ENCODE data around the gene SKAP2.

The SKAP2 gene

DNA sequence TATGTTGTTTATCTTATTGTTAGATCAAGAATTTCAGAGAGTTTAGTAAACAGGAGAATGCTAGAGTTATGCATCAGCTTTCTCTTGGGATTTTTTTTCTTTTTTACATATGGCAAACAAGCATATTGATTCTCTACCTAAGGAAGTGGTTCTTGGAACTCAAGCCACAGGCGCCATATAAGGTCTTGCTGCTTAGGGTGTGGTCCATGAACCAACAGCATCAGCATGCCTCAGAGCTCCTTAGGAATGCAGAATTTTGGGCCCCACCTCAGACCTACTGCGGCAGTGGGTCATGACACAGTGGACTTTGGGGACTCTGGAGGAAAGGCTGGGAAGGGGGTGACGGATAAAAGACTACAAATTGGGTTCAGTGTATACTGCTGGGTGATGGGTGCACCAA lies 230.8 kb downstream of the SKAP2 start:
- no peak for DNase-seq (ENCODE audit: low spot score)

DNA sequence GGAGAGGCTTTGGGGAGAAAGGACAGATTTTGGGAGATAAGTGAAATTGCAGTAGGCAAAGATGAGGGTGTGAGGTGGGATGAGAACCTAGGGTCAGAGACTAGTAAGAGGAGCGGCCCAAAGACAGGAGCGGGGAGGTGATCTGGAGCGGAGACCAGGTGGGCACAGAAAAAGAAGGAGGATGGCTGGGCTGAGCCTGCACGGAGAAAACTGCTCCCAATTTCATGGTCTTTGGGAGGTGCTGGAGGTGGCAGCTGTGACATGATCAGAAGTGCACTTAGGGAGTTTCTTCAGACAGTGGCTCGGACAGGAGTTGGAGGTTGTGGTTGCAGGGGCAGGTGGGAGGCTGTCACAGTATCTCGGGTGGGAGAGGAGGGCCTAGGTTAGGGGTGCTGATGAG lies 232.8 kb downstream of the SKAP2 start:
- DNase-seq (ENCODE audit: low spot score), result no peak

DNA sequence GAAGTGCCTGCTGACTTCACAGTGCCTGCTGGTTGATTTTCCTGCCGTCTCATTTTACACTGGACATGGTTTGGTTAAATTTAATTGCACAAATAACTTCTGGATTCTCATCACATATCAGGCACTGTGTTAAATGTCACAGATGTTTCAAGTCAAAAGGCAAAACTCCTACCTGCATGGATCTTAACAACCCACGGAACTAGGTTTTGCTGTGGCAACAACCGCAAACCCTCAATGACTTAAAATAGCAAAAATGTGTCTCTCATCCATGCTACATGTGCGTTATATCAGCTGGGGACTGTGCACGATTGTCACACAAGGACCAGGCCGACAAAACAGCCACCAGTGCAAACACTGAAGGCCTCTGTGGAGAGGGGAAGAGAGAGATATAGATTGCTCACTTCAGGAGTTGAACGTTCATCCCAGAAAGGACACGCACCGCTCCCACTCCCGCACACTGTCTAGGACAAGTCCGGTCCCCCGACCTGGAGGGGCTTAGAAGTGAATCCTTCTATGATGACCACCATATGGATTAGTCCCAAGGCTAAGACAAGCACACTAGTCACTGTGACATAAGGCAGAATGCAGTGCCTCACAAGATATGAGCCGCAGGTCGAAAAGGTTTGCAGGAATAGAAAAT lies 233.3 kb downstream of the SKAP2 start:
- DNase-seq (ENCODE audit: low spot score), result no peak

DNA sequence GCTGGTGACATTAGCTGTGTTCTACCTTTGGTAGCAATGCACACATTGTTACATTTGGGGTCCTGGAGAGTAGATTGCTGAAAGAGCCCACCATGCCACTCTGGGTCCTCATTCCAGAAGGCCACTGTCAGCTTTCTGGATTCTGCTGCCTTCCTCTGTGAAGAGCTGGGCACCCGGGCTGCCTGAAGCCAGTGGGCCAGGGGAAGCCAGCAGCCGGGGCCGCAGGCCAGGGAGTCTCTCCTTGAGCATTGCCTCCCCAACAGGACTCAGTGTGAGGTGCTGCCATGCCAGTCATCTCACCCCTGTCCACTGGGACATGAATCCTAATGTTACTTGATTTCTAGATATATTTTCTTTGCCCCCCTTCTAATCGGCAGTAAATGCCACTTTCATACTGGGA lies 234.0 kb downstream of the SKAP2 start:
- DNase-seq (ENCODE audit: low spot score), result no peak

DNA sequence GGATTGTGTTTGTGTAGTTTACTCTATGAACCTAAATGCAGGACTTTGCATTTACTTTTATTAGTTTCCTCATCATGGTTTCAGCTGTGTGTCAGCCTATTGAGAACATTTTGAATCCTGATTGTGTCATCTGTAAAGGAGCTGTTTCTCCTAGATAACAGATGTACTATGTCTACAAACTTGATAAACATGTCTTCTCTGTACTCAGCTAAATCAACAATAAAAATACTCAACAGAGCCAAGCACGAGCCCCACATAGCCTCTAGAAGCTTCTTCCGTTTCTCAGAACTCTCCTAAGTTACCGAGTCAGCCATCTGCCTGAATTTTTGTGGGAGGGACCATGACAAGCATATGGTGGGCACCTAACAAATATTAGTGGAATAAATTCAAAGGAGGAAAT lies 234.7 kb downstream of the SKAP2 start:
- DNase-seq (ENCODE audit: low spot score), result no peak

DNA sequence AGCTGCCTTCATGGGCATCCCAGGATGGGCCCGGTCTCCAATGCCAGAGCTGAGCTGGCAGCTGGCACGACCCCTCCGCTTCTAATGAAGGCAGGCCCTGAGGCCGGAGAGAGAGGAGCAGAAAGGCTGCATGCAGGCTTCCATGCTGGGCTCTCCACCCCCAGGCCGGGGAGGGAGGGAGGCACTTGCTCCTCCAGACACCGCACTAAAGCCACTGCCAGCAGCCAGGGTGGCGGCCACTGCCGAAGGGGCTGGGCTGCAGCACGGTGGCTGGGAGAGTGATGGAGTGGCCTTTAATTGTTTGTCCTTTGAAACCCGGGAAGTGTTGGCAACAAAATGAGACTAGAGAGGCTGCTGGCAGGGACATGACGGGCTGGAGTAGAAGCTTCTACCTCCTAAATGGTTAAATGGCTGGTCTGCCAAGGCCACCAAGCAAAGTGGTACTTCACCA lies 236.5 kb downstream of the SKAP2 start:
- no peak for DNase-seq (ENCODE audit: low spot score)

DNA sequence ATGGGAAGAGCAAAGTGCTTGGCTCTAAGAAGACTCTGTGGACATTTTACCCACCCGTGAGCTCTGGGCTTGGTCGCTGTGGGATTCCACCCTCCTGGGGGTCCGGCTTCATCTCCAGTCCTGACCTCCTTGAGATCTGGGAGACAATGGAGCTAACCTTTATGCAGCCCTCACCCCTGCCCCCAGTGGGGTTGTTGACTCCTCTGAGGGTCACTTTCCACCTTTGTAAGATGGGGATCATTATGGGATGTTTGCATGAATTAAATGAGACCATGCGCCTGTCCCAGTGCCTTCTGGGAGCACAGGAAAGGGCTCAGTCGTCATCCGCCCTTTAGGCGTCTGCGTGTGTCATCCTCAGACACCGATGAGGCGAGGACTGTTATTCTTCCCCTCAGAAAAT lies 237.2 kb downstream of the SKAP2 start:
- DNase-seq (ENCODE audit: low spot score), result no peak

DNA sequence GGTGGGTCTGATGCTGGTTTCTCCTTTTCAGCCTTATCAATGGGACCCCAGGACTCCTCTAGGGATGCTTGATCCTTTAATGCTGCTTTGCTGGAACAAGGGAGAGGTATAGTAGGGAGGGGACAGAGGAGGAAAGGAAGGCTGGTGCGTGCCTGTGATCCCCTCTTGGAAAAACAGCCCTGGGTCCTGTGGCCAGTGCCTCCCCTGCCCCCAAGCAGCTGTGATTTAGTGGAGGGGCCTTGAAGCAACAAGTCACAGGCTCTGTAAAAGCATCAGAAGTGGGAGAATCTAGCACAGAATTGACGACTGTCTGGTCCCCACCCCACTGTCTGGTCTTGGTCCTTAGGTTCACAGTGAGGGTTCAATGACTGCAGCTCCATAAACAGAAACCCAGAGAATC lies 237.7 kb downstream of the SKAP2 start:
- no peak for DNase-seq (ENCODE audit: low spot score)

DNA sequence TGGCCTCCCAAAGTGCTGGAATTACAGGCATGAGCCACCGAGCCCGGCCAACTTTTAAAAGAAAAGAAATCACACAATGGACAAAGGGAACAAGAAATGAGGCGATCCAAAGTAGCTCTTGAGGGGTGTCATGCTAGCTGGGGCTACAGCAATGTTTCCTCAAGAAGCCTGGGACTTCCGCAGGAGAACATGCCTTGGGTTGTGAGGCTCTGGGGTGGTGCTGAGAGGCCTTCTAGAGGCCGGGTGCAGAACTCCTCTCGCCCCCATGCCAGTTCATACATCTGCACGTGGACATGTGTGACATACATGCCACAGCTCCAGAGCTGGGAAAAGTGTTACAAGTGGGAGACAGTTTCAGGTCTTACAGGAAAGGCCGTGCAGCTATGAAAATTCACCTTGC lies 238.2 kb downstream of the SKAP2 start:
- no peak for DNase-seq (ENCODE audit: low spot score)

DNA sequence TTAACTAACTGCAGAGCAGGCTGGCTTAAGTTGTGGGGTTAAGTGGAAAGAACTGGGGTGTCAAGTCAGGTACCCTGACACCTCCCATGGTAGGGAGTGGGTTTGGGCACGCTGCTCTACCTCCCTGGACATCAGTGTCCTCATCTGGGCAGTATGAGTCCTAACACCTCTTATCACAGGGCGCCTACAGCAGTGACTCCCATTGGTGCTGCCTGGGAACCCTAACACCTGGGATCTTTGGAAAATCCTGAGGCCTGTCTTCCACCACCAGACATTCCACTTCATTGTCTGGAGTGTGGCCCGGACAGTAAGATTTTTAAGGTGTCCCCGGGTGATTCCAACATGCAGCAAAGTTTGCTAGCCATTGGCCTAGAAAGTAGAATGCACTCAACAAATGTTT lies 239.1 kb downstream of the SKAP2 start:
- DNase-seq (ENCODE audit: low spot score), result no peak

DNA sequence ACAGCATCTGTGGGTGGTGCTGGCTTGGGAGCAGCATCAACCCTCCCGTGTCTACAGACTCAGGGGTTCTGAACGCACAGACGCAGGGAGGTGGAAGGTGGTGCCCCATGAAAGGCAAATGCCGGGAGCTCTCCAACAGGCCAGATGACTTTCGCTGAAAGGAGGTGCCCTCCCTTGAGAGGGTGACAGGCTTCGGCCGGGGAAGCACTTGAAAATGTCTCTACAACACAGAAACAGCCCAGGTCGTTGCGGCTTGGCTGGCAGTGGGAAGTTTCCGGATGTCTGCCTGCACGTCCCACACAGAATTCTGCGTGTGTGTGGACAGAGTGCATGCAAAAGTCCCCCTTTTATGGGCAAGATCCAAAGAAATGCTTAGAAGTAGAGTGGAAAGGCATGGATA lies 239.6 kb downstream of the SKAP2 start:
- DNase-seq (ENCODE audit: low spot score), result no peak

DNA sequence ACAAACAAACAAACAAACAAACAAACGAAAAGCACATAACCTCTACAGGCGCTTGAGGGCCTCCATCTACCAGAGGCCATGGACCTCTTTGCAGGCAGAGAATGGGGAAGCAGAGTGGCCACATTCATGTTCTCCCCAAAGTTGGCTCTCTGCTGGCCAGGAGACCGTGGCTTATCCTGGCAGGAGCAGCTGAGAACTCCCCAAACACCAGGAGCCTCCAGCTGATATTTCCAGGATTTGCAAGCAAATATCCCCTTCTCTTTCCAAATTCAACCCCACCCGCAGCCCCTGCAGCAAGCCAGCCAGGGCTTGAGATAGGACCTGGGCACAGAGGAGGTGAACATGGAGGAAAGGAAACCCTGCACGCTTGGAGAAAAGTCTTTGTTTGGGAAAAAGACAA lies 240.0 kb downstream of the SKAP2 start:
- DNase-seq (ENCODE audit: low spot score), result no peak

DNA sequence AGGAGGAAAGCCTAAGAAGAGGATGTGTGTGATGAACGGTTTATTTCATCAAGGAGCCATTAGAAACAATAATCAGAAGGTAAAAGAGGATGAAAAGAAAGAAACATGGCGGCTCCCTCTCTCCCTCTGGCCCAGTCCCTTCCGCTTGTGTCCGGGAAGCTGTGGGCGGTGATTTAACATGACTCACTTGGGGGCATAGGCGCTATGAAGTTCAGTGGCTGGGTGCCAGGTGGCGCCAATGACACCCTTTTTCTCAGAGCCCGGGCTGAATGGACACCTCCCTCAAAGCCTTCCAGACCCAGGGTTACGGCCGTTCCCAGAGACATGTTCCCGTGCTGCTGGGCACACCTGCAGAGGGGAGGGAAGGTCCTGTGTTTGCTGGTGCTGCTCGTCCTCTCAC lies 244.0 kb downstream of the SKAP2 start:
- DNase-seq (ENCODE audit: low spot score), result no peak

DNA sequence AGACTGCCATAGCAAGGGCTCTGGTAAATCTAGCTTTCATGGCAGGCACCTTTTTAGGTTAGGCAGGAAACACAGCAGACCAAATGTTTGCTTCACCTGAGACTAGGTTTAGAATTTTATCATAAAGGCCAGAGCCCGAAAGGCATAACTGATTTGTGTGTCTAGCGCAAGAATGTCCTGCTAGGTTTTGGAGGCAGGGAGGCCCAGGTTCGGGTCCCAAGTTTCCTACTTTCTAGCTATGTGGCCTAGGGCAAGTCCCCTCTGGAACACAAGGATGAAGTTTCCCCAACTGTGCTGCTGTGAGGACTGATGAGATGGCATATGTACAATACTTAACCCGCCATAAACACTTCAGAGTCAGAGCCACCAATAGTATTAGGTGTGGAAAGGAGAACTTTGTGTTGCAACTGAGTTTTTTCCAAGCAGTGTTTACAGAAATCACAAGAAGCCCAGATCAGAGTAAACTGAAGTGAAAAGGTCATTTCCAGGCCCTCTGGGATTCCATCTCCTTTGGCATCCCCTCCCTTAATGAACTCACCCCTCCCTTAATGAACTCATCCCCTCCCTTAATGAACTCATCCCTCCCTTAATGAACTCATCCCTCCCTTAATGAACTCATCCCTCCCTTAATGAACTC lies 244.9 kb downstream of the SKAP2 start:
- no peak for DNase-seq (ENCODE audit: low spot score)

DNA sequence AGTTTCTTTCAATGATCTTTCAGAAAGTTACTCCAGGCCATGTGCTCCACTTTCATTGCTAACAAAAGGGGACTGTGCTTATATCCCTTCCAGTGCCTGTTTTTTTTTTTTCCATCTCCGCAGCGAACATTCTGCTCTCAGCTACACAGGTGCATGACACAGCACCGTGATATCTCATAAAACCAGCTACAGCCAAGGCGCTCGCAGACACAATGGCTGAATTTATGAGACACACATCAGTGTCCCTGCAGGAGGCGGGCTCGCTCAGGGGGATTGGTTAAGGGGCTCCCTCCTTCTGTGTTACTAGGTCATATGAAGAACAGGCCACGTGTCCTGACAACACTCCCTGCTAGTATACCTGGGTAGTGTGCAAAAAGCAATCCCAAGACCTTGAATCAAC lies 245.5 kb downstream of the SKAP2 start:
- DNase-seq (ENCODE audit: low spot score), result no peak

DNA sequence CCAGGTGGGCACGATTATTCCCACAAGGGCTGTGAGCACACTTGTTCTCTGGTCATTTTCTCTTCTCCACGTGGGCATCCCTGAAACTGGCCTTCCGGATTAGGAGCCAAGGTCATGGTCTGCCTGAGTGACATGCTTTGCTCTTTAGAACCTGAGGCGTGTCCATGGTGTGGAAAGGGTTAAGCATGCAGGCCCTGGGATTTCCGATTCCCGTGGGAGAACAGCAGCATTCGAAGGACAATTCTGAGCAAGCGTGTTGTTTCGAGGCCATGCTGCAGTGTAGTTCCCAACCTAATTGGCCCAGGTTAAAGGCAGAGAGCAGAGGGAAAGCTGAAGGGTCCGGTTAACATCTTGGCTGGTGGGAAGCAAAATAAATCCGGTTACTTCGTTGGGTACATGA lies 245.9 kb downstream of the SKAP2 start:
- no peak for DNase-seq (ENCODE audit: low spot score)
